ENCODE measurements around the gene PRDM12.

Gene PRDM12

GRCh38 chr9:130635721-130636647 is 28.4 kb upstream of the PRDM12 start:
- ChIA-PET CTCF (no interaction called here), POLR2A (no interaction called here)
- DNase-seq (ENCODE audit: low read depth, low spot score), result no peak
- TF ChIP-seq, protein P1, sequence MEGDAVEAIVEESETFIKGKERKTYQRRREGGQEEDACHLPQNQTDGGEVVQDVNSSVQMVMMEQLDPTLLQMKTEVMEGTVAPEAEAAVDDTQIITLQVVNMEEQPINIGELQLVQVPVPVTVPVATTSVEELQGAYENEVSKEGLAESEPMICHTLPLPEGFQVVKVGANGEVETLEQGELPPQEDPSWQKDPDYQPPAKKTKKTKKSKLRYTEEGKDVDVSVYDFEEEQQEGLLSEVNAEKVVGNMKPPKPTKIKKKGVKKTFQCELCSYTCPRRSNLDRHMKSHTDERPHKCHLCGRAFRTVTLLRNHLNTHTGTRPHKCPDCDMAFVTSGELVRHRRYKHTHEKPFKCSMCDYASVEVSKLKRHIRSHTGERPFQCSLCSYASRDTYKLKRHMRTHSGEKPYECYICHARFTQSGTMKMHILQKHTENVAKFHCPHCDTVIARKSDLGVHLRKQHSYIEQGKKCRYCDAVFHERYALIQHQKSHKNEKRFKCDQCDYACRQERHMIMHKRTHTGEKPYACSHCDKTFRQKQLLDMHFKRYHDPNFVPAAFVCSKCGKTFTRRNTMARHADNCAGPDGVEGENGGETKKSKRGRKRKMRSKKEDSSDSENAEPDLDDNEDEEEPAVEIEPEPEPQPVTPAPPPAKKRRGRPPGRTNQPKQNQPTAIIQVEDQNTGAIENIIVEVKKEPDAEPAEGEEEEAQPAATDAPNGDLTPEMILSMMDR (IDR thresholded peaks at IDR 0.05; ENCODE audit: insufficient read depth, low read length, missing control alignments), result no peak
- H3K4me3 ChIP-seq (ENCODE audit: low read depth, low read length), result no peak overlapping the region

DNA sequence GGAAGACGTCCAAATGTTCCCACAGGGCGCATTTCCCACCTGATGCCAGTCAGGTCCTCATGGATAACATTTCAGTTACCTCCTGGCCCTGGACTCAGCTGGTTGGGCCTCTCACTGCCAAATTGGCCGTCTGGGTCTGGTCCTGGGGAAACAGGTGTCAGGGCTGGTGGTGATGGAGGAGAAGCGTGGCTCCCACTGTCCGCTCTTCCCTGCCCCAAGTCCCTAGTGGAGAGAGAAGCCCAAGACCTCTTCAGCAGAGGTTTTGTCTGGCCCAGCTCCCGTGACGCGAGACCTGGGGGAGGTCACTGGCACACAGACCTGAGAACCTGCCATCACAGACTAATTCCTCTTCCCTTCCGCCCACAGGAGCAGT is 27.8 kb upstream of the PRDM12 start:
- CTCF ChIA-PET, result no interaction called here

GRCh38 chr9:130638284-130639123 is 25.9 kb upstream of the PRDM12 start:
- CTCF ChIA-PET, result interaction anchor here (1.2 kb wide), 1 partner anchor 178 kb away, joined by 3 read pairs; no protein-coding TSS in a partner anchor
- TF ChIP-seq, protein P1 (IDR thresholded peaks at IDR 0.05; ENCODE audit: insufficient read depth, low read length, missing control alignments), result no peak
- DNase-seq (ENCODE audit: low read depth, low spot score), result no peak
- H3K4me3 ChIP-seq (ENCODE audit: low read depth, low read length), result no peak overlapping the region
- POLR2A ChIA-PET, result no interaction called here

More for the DNA sequence above, 27.8 kb upstream of the PRDM12 start:
- H3K4me3 ChIP-seq (ENCODE audit: low read depth, low read length), result no peak overlapping the region
- TF ChIP-seq, protein P1 (IDR thresholded peaks at IDR 0.05; ENCODE audit: insufficient read depth, low read length, missing control alignments), result no peak
- no peak for DNase-seq (ENCODE audit: low read depth, low spot score)
- POLR2A ChIA-PET, result no interaction called here

GRCh38 chr9:130639124-130639765 is 25.1 kb upstream of the PRDM12 start:
- no peak overlapping the region for H3K4me3 ChIP-seq (ENCODE audit: low read depth, low read length)
- ChIA-PET POLR2A (no interaction called here), CTCF (no interaction called here)
- no peak for DNase-seq (ENCODE audit: low read depth, low spot score)
- TF ChIP-seq, protein P1 (IDR thresholded peaks at IDR 0.05; ENCODE audit: insufficient read depth, low read length, missing control alignments), result no peak

- H3K4me3 ChIP-seq (ENCODE audit: low read depth, low read length), result no peak overlapping the region
- DNase-seq (ENCODE audit: low read depth, low spot score), result no peak
- TF ChIP-seq, protein P1 (IDR thresholded peaks at IDR 0.05; ENCODE audit: insufficient read depth, low read length, missing control alignments), result no peak
- ChIA-PET CTCF (no interaction called here), POLR2A (no interaction called here)
These were observed 24.4 kb upstream of the PRDM12 start for GRCh38 chr9:130639866-130640555.
